ENCODE data around the gene DDC. TPM values are rescaled to one million over a fixed set of nuclear protein-coding genes. Genes with fewer than 3 reads are reported as not detected.

DDC gene
- total RNA-seq, 1 donor: not detected

- no peak for TF ChIP-seq CTCF (IDR thresholded peaks at IDR 0.05; ENCODE audit: insufficient read depth, low read depth, low read length)
- DNase-seq (ENCODE audit: low read depth): no peak
- no peak overlapping the region for H3K4me3 ChIP-seq (ENCODE audit: low read depth, low read length)
These were observed 74.0 kb downstream of the DDC start for GRCh38 chr7:50491209-50491608.

- no peak for DNase-seq (ENCODE audit: low read depth)
- TF ChIP-seq CTCF (IDR thresholded peaks at IDR 0.05; ENCODE audit: insufficient read depth, low read depth, low read length): no peak
These were observed 76.8 kb downstream of the DDC start for GRCh38 chr7:50488379-50488778.

GRCh38 chr7:50486512-50486911 is 78.7 kb downstream of the DDC start:
- no peak for TF ChIP-seq CTCF (IDR thresholded peaks at IDR 0.05; ENCODE audit: insufficient read depth, low read depth, low read length)
- H3K4me3 ChIP-seq (ENCODE audit: low read depth, low read length): no peak overlapping the region
- DNase-seq (ENCODE audit: low read depth): no peak

More at GRCh38 chr7:50488379-50488778, 76.8 kb downstream of the DDC start:
- H3K4me3 ChIP-seq (ENCODE audit: low read depth, low read length): no peak overlapping the region

- no peak overlapping the region for H3K4me3 ChIP-seq (ENCODE audit: low read depth, low read length)
- no peak for DNase-seq (ENCODE audit: low read depth)
- no peak for TF ChIP-seq CTCF (IDR thresholded peaks at IDR 0.05; ENCODE audit: insufficient read depth, low read depth, low read length)
These were observed 83.3 kb downstream of the DDC start for GRCh38 chr7:50481867-50482266.

GRCh38 chr7:50480797-50481196 is 84.4 kb downstream of the DDC start:
- no peak overlapping the region for H3K4me3 ChIP-seq (ENCODE audit: low read depth, low read length)
- no peak for DNase-seq (ENCODE audit: low read depth)
- no peak for TF ChIP-seq CTCF (IDR thresholded peaks at IDR 0.05; ENCODE audit: insufficient read depth, low read depth, low read length)

GRCh38 chr7:50479743-50480517 is 85.3 kb downstream of the DDC start:
- DNase-seq (ENCODE audit: low read depth): no peak
- TF ChIP-seq CTCF (IDR thresholded peaks at IDR 0.05; ENCODE audit: insufficient read depth, low read depth, low read length): no peak
- no peak overlapping the region for H3K4me3 ChIP-seq (ENCODE audit: low read depth, low read length)

- H3K4me3 ChIP-seq (ENCODE audit: low read depth, low read length): no peak overlapping the region
- peak; percentile 50 for DNase-seq (ENCODE audit: low read depth)
- TF ChIP-seq CTCF (IDR thresholded peaks at IDR 0.05; ENCODE audit: insufficient read depth, low read depth, low read length): no peak
These were observed 87.6 kb downstream of the DDC start for GRCh38 chr7:50477640-50478039.
